Vagina (tissue), 2 donors: ENCODE results near the gene CGB1.
"Not testable (repeated sequence)": the region's sequence is repeated elsewhere in the genome, so short reads cannot be mapped to it uniquely, and the experiment has no call there.

Experiments
- POLR2A ChIP-seq, 2 donors: fragments of 450-650 bp; IDR thresholded peaks; one replicate each; pipeline ENCODE4 v1.6.1; 2017; ENCODE audit warnings: antibody characterized with exemption in 2 of 2, mild to moderate bottlenecking in 2 of 2, moderate library complexity in 2 of 2
- POLR2AphosphoS5 ChIP-seq, 2 donors: sonication (generic); formaldehyde crosslinking; IDR thresholded peaks; one replicate each; pipeline ENCODE4 v1.9.0; 2017; ENCODE audit warnings: antibody characterized with exemption in 2 of 2, mild to moderate bottlenecking in 2 of 2, low read depth in 1 of 2; ENCODE audit not compliant: insufficient read depth in 1 of 2
- TF ChIP-seq, protein P1 (sequence below), 3 experiments: fragments of 450-650 bp in 2 of 3; fragments of 200-600 bp in 1 of 3; sonication (generic) in 1 of 3; IDR thresholded peaks; one replicate each; pipeline ENCODE4 v1.5.1; 2017 to 2019; ENCODE audit warnings: antibody characterized with exemption in 3 of 3, mild to moderate bottlenecking in 2 of 3, moderate library complexity in 2 of 3

DNA sequence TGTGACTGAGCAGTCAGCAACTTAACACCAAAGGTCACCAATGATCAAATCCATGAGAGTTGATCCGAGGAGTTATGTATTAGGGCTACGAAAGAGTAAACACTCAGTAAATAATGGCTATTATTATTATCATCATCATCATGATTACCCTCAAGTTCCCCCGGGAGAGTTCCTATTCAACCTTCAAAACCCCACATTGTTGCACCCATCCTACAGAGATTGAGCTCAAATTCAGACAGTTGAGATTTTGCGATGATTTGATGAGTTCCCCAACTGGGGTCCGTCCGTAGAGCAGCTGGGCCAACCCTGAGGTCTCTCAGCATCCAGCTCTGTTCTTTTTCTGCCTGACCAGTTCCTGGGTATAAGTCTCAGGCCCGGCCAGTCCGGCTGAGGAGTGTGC, 1.4 kb upstream of the CGB1 start:
- TF ChIP-seq, protein P1, sequence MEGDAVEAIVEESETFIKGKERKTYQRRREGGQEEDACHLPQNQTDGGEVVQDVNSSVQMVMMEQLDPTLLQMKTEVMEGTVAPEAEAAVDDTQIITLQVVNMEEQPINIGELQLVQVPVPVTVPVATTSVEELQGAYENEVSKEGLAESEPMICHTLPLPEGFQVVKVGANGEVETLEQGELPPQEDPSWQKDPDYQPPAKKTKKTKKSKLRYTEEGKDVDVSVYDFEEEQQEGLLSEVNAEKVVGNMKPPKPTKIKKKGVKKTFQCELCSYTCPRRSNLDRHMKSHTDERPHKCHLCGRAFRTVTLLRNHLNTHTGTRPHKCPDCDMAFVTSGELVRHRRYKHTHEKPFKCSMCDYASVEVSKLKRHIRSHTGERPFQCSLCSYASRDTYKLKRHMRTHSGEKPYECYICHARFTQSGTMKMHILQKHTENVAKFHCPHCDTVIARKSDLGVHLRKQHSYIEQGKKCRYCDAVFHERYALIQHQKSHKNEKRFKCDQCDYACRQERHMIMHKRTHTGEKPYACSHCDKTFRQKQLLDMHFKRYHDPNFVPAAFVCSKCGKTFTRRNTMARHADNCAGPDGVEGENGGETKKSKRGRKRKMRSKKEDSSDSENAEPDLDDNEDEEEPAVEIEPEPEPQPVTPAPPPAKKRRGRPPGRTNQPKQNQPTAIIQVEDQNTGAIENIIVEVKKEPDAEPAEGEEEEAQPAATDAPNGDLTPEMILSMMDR (IDR thresholded peaks at IDR 0.05): not testable (repeated sequence)
- not testable (repeated sequence) for TF ChIP-seq POLR2A (IDR thresholded peaks at IDR 0.05); POLR2AphosphoS5 (IDR thresholded peaks at IDR 0.05; ENCODE audit: insufficient read depth in 1 of 2, low read depth in 1 of 2)
